ENCODE results near the gene DHRSX. TPM values are rescaled to one million over a fixed set of nuclear protein-coding genes. Genes with fewer than 3 reads are reported as not detected.

The DHRSX gene
- total and polyA plus RNA-seq, 9 of the 15 experiments (the other 6 are each of a cell fraction or from before 2014, with no cell fraction given) = 0.59 to 11.0 (median 6.2) TPM

DNA sequence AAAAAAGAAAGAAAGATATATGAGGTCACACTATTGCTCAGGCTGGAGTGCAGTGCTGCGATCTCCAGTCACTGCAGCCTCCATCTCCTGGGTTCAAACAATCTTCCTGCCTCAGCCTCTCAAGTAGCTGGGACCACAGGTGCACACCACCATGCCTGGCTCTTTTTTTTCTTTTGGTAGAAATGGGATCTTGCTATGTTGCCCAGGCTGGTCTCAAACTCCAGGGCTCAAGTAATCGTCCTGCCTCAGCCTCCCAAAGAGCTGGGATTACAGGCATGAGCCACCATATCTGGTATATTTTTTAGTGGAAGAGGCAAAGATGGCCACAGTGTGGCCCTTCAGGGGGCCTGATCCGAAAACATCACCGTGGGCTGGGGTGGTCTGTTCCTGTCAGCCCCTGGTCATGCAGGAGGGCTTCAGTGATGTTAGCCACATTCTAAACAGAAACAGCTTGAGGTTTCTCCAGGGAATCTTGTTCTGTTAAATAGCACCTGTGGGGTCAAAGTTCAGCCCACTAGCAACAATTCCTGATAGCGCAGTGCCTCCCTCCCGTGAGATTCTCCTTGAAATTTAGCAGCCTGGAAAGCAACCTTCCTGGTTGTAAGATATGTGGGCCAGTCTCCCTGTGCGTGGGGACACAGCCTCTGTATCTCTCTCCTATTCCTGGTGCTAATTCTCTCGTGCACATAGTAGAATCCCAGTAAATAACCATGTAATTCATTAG lies 7.3 kb upstream of the DHRSX start:
- no TSS peak for BruUV-seq (replicated peaks)
- Histone ChIP-seq H3K27ac (ENCODE audit: extremely low read depth, low read depth, low read length) (no peak overlapping the region), H3K9ac (ENCODE audit: insufficient read depth in 1 of 2, low read depth in 2 of 2, low read length in 2 of 2) (no peak overlapping the region), H3K4me3 (no peak overlapping the region), H3K9me1 (ENCODE audit: control insufficient read depth, insufficient read depth, low read length) (no peaks in the 10 kb centered on the region), H3K9me3 (replicated peaks; ENCODE audit: control insufficient read depth, insufficient read depth, low read depth, low read length) (no peaks in the 10 kb centered on the region), H3K27me3 (ENCODE audit: control insufficient read depth in 2 of 2, insufficient read depth in 2 of 2, low read length in 2 of 2) (no peaks in the 10 kb centered on the region; a peak in 1 of 5 replicates), H3K4me2 (ENCODE audit: insufficient read depth, low read length) (no peak overlapping the region), H3K79me2 (ENCODE audit: control insufficient read depth, insufficient read depth, low read length) (no peaks in the 10 kb centered on the region), H3K36me3 (ENCODE audit: control insufficient read depth, insufficient read depth, low read length) (no peaks in the 10 kb centered on the region), H2AFZ (ENCODE audit: low read depth, low read length) (no peak overlapping the region), H3K4me1 (replicated peaks in 1 of 2; ENCODE audit: control insufficient read depth in 2 of 2, insufficient read depth in 2 of 2, low read length in 2 of 2) (peaks cover 0 to 2% of the 10 kb centered on the region in 2 experiments; a peak in 2 of 5 replicates), H4K20me1 (replicated peaks; ENCODE audit: control insufficient read depth, insufficient read depth, low read length) (no peaks in the 10 kb centered on the region)
- WGBS (ENCODE audit: insufficient coverage, low coverage, missing lambda C conversion rate) = 11% methylated on average over 7 of the region's 8 CpGs
- CTCF ChIA-PET (ENCODE audit: low intra/inter-chr PET ratio) = no interaction called here
- intact Hi-C loops (cut with micrococcal nuclease) = no loop called here
- in situ Hi-C loops (cut with MboI) = no loop called here
- ATAC-seq = no peak
- no peak for DNase-seq (ENCODE audit: extremely low read depth in 1 of 4, low spot score in 3 of 4)
- no peak for FAIRE-seq
- POLR2A ChIA-PET = no interaction called here
- no peak for TF ChIP-seq RERE (CRISPR knock-in tag; IDR thresholded peaks at IDR 0.05; ENCODE audit: borderline replicate concordance)
- TF ChIP-seq NR2C2 (CRISPR knock-in tag; IDR thresholded peaks at IDR 0.05) = no peak
- 0 out of 2 replicates have a peak, but pooled peaks have one; percentile 27 for TF ChIP-seq NR2C2 (tag; IDR thresholded peaks at IDR 0.05)
- no peak for TF ChIP-seq MBD1 (CRISPR knock-in tag; IDR thresholded peaks at IDR 0.05)
- peak; percentile 41; the same call in 1 of the 2 replicates for TF ChIP-seq ZNF121 (CRISPR knock-in tag; conservative IDR thresholded peaks at IDR 0.05)
- no peak for TF ChIP-seq NCOA2 (IDR thresholded peaks at IDR 0.05; ENCODE audit: partially characterized antibody in 2 of 2)
- TF ChIP-seq ZNF274 (IDR thresholded peaks at IDR 0.05; ENCODE audit: borderline replicate concordance, low read depth, low read length) = no peak
- TF ChIP-seq ZNF639 (CRISPR knock-in tag; conservative IDR thresholded peaks at IDR 0.05 in 1 of 2, IDR thresholded peaks at IDR 0.05 in 1 of 2) = no peak
- no peak; the same call in 1 of the 2 replicates for TF ChIP-seq NR2C1 (IDR thresholded peaks at IDR 0.05)
- 0 out of 2 replicates have a peak, but pooled peaks have one; percentile 33 for TF ChIP-seq NR2C1 (tag; IDR thresholded peaks at IDR 0.05)
- no peak for TF ChIP-seq RAD21 (CRISPR knock-in tag; conservative IDR thresholded peaks at IDR 0.05 in 1 of 2, IDR thresholded peaks at IDR 0.05 in 1 of 2)
